NK-92 (cell line): ENCODE measurements around the gene ZBTB7C.

Source experiments
- DNase-seq: peaks from one replicate; lab custom pipeline; 2025; ENCODE audit not compliant: unreplicated experiment; lab: John Stamatoyannopoulos, UW

Gene ZBTB7C

GRCh38 chr18:48046843-48047242 is 362.3 kb downstream of the ZBTB7C start:
- no peak for DNase-seq

DNA sequence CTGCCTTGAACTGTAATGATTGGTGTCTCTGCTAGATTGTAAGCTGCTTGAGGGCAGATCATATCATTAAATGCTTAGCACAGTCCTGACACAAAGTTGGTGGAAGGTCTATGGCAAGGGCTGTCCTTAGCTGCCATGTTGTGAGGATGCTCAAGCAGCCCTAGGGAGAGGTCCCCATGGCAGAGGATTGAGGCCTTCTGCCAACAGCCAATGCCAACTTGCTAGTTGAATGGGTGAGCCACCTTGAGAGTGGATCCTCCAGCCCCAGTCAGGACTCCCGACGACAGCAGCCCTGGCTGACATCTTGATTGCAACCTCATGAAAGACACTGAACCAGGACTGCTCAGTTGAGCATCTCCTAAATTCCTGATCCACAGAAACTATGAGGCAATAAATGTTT is 363.4 kb downstream of the ZBTB7C start:
- no peak for DNase-seq

GRCh38 chr18:48044944-48045343 is 364.2 kb downstream of the ZBTB7C start:
- no peak for DNase-seq

DNA sequence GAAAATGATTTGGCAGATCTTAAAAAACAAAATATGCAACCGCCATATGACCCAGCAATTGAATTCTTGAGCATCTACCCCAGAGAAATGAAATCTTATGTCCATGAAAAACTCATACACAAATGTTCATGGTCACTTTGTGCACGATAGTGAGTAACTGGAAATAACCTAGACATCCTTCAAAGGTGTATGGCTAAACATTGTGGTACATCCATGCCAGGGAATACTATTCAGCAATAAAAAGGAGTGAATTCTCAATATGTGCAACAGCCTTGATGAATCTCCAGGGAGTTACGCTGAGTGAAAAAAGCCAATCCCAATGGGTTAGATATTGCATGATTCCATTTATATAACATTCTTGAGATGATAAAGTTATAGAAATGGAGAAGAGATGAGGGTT is 366.0 kb downstream of the ZBTB7C start:
- DNase-seq: no peak

- DNase-seq: no peak
These were observed 366.8 kb downstream of the ZBTB7C start for GRCh38 chr18:48042431-48042830.

DNA sequence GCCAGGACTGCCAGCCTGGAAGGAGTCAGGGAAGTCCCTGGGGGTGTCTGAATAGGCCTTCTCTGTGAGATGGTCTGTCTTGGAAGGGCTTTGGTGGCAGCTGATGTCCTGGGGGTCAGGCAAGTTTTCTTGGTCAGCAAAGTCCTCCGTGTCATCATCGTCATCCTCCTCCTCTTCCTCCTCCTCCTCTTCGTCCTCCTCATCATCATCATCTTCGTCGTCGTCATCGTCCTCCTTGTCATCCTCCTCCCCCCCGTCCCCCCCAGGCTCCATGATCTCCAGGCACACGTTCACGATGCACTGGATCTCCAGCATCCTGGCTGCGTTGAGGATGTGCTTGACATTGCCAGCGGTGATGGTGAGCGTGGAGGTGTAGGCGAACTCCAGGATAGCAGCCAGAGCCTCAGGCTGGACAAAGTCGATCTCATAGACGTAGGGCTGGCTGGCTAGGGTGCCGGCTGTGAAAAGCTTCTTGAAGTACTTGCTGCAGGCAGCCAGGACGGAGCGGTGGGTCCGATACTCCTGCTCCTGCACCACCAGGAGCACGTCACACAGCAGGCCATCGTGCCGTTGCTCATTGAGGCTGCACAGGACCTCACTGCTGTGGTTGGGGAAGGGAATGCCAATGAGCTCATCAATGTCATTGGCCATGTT is 368.6 kb downstream of the ZBTB7C start:
- no peak for DNase-seq

- no peak for DNase-seq
These were observed 369.4 kb downstream of the ZBTB7C start for GRCh38 chr18:48039769-48040215.

DNA sequence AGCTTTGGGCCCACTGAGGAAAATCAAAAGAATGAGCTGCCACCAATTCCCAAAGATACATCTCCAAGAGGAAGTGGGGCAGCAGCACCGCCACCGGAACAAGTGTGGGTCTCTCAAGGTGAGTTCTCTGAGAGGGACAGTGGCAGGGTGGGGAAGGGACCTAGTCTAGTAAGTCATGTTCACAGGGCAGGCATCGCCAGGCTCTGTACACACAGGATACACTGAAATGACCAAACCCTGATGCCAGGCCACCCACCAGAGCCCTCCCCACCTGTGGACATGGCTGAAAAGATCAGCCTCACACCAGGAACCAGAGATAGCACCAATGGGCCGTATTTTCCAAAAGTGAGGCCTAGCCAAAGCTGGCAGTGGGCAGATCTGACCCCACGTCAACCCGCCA is 370.5 kb downstream of the ZBTB7C start:
- DNase-seq: no peak

GRCh38 chr18:48037481-48038271 is 371.5 kb downstream of the ZBTB7C start:
- DNase-seq: no peak

DNA sequence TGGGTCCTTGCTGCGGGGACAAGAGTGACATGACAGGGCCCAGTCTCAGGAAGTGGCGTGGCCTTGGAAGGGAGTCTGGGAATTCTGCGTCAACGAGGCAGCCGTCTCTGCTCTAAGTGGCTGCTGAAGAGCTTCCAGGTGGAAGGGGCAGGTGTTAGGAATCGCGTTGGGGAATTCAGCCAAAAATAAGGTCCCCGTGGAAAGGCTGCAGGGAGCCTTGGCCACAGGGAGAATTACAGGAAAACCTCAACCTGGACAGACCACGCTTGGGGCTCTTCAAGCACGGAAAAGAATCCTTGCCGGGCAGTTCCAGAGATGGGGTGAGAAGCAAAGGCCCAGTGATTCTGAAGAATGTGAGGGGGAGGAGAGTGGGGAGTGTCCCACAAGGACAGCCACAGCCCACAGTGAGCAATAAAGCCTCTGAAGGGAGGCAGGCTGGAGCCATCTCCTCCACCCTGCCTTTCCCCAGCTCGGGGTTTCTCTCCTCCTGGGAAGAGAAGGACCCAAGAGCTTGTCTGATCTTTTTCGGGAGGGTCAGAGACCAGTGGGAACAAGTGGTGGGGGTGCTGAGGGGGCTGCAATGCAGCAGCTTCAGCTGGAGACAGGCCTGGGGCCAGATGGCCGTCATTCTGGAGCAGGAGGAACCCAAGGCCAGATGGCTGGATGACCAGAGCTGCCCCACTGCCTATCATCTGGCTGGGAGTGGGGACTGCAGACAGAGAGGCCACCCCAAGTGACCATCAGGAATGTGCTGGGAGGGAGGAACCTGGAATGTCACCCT is 372.4 kb downstream of the ZBTB7C start:
- DNase-seq: no peak

- no peak for DNase-seq
These were observed 373.0 kb downstream of the ZBTB7C start for GRCh38 chr18:48036226-48036625.

DNA sequence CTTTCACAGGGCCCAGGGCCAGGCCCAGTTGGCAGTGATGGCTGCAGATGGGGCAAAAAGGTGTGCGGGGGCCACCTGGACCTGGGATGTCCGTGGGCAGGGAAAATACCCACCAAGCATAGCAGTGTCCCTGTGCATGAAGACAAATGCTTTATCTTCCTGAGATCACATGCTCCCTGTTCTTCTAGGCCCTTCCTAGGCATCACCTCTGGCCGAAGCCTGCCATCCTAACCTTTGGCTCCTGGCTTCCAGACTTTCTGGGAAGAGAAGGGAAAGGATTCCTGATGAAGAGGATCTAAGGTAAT is 373.7 kb downstream of the ZBTB7C start:
- DNase-seq: no peak

DNA sequence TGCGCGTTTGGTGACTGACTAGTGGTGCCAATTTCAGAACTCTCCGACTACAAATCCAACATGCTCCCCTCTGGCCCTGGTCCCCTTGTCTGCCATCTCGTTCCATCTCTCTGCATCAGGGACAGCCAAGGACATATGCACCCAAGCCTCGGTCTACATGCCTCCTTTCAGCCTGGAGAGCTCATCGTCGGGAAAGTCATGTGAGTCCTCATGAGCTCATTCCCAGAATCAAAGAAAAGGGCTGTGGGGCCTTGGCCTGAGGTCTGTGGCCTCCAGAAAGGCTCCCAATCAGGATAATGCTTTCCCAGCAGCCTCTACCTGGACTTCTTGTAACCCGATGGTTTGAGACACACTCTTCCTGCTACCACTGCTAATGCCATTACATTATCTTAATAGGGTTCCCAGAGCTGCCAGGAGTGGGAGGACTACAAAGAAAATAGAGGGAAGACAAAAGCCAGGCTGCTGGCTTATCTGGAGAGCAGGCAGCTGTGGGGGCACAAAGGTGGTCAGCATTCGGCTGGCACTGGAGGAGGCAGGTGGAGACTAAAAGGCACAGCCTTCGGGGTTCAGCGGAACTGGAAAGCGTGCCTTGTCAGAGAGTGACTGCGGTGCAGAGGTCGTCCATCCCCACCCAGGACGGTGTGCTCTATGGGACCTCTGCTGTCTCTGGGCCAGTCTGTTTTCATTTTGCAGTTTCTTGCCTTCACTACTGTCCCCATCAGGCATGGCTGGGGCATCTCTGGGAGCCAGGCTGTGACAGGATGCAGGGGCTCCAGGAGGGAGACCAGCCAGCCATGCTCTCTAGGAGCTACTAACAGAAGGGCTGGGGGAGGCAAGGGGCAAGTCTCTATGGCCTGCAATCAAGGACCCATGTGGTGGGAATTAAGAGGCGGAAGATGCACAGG is 374.3 kb downstream of the ZBTB7C start:
- DNase-seq: no peak

DNA sequence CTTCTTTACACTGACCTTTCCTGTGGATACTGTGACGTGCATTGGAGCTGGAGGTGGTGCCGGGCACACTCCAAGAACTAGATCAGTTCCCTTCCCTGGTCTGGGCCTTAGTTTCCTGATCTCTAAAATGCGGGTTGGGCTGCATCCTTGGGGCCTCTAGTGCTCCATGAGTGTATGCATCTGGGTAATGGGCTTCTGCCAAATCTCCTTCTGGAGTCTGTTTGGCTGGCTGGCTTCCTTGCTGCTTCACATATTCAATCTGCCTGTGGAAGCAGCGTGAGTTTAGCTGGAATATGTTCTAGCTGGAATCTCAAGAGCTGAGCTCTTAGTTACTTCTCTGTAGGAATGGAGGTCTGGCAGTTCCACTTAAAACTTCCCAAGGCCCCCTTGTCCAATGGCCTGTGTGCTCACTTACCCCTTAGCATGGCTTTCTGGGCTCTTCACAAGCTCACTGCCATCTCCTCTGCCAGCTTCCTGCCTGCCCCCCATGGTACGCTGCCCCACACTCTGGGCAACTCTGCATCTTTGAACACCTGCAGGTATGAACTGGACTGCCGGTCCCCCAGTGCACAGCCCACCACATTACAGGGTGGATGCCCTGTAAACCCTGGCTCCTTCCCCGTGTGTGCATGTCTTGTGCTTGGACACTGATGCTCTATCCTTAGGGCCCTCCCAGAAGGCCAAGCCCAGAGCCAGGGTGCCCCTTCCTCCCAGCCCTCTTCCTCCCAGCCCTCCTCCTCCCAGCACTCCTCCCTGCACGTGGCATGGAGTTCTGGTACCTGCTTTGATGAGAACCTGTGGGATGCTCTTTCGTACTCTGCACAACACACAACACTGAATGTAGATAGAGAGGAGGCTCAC is 375.2 kb downstream of the ZBTB7C start:
- DNase-seq: no peak

- DNase-seq: no peak
These were observed 376.1 kb downstream of the ZBTB7C start for GRCh38 chr18:48032876-48033789.

- DNase-seq: no peak
These were observed 377.5 kb downstream of the ZBTB7C start for GRCh38 chr18:48031641-48032040.

DNA sequence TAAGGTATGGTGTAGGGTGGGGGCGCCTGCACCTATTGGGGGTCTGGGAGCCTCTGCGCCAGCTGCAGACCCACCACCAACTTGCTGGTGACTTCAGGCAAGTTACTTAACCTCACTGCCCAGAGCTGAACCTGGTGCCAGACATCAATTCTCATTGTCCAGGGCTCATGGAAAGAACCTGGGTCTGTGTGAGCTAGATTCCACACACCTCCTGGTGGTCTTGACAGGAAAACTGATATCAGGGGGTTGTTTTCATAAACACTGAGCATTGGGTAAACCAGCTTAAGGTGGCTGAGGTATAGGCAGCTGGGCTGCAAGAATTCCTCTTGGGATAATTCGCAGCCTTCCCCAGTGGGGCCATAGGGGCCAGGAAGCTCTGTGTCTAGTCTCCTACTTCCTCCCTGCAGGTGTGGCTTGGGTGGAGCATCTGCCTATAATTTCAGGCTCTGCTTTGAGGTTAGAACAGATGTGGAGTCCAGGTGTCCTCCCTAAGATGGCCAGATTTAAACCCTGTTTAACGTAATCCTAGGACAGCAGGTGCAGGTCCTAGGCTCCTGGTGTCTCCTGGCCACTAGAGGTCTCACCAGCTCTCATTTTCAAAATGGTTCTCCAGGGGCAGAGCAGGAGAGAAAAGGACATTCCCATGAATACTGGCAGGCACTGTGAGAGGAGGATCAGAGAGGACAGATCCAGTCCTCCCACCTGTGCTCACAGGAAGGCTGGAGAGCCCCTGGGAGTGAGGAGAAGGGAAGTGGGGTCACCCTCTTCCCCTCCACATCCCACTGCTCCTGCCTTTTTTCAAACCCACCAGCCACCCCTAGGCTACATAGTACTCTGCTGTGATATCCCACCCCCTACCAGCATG is 378.3 kb downstream of the ZBTB7C start:
- no peak for DNase-seq
